HepG2 (cell line): ENCODE data around the gene ELL3. TPM values are rescaled to one million over a fixed set of nuclear protein-coding genes. Genes with fewer than 3 reads are reported as not detected.

Experiments used
- ATAC-seq: fragments of 200-7000 bp; cut with Tn5 transposase; 3 replicates; pipeline ENCODE4 v1.9.1; 2020; ENCODE audit warnings: mild to moderate bottlenecking, moderate library complexity
- BruUV-seq: library from RNA; stranded (reverse); fragments of 400-500 nt; replicated peaks from 2 replicates; lab custom pipeline; 2021; lab: Mats Ljungman, UMichigan
- CTCF ChIA-PET: fragments of 300-600 bp; formaldehyde crosslinking; extraction: SDS; loops from one replicate; lab custom pipeline; 2021; ENCODE audit warnings: low total read pairs, inconsistent platforms, low intra/inter-chr PET ratio; lab: Yijun Ruan, JAX
- POLR2A ChIA-PET: fragments of 350-600 bp; sonication (Branson Sonifier 250); formaldehyde crosslinking; loops from one replicate; lab custom pipeline; 2020; ENCODE audit warnings: antibody characterized with exemption, inconsistent platforms; lab: Yijun Ruan, JAX
- DNase-seq: peaks from one replicate; pipeline ENCODE4 v3.0.0-alpha.2; 2015; ENCODE audit warnings: low spot score
- FAIRE-seq: peaks from 3 replicates; lab custom pipeline; 2011; peaks lifted over from hg19 to GRCh38; lab: Jason Lieb, UNC
- H2AFZ ChIP-seq: one replicate; pipeline ENCODE4 v1.6.1; 2011; ENCODE audit warnings: low read length, inconsistent platforms
- H3K27ac ChIP-seq: fragments of 300-600 bp; 3 replicates; pipeline ENCODE4 v1.8.0; 2011; ENCODE audit warnings: mixed run types, mild to moderate bottlenecking, mixed read lengths, low read length, inconsistent platforms; ENCODE audit not compliant: insufficient read depth; ENCODE audit errors: extremely low read length
- H3K27me3 ChIP-seq, 2 experiments: fragments of 200-600 bp in 1 of 2; 2 replicates in 1 of 2; 3 replicates in 1 of 2; pipeline versions ENCODE4 v1.6.0 to v1.8.0; 2011; ENCODE audit warnings: low read length in 2 of 2, mild to moderate bottlenecking in 2 of 2, moderate library complexity in 2 of 2, inconsistent platforms in 1 of 2; ENCODE audit not compliant: insufficient read depth in 2 of 2, control insufficient read depth in 1 of 2
- H3K36me3 ChIP-seq, 2 experiments: fragments of 200-600 bp in 1 of 2; replicated peaks in 1 of 2; 2 replicates in 1 of 2; 3 replicates in 1 of 2; pipeline versions ENCODE4 v1.5.1 to v1.8.0; 2011; ENCODE audit warnings: low read length in 2 of 2, inconsistent platforms in 1 of 2; ENCODE audit not compliant: insufficient read depth in 2 of 2, control insufficient read depth in 1 of 2
- H3K4me1 ChIP-seq: 2 replicates; pipeline ENCODE4 v1.5.1; 2012; ENCODE audit warnings: low read length, inconsistent platforms; ENCODE audit not compliant: insufficient read depth
- H3K4me2 ChIP-seq: 2 replicates; pipeline ENCODE4 v1.6.0; 2011; ENCODE audit warnings: low read depth, low read length, inconsistent platforms
- H3K4me3 ChIP-seq, 3 experiments: fragments of 200-600 bp in 1 of 3; sonication (generic), shearing (Covaris generic) in 1 of 3; replicated peaks in 1 of 3; 2 replicates each; pipeline ENCODE4 v1.5.1; 2011 to 2016; ENCODE audit warnings: low read length in 3 of 3, inconsistent platforms in 2 of 3, low read depth in 2 of 3, mild to moderate bottlenecking in 2 of 3, control low read depth in 1 of 3, mixed read lengths in 1 of 3; ENCODE audit not compliant: insufficient read depth in 1 of 3
- H3K79me2 ChIP-seq: one replicate; pipeline ENCODE4 v1.6.1; 2011; ENCODE audit warnings: low read length, inconsistent platforms; ENCODE audit not compliant: insufficient read depth
- H3K9ac ChIP-seq: 2 replicates; pipeline ENCODE4 v1.6.0; 2011; ENCODE audit warnings: mild to moderate bottlenecking, low read depth, low read length, inconsistent platforms; ENCODE audit not compliant: insufficient read depth
- H3K9me3 ChIP-seq: 2 replicates; pipeline ENCODE4 v1.5.1; 2012; ENCODE audit warnings: mild to moderate bottlenecking, low read length
- H4K20me1 ChIP-seq: 2 replicates; pipeline ENCODE4 v1.6.0; 2011; ENCODE audit warnings: inconsistent platforms, mild to moderate bottlenecking, low read length, moderate library complexity; ENCODE audit not compliant: insufficient read depth
- CBX5 ChIP-seq: sonication (generic); formaldehyde crosslinking; IDR thresholded peaks from 2 replicates; pipeline ENCODE4 v1.4.0; 2020; ENCODE audit warnings: missing genetic modification reagents, borderline replicate concordance
- GFI1 ChIP-seq: sonication (generic); formaldehyde crosslinking; IDR thresholded peaks from 2 replicates; pipeline ENCODE4 v1.5.0; 2020; ENCODE audit warnings: missing genetic modification reagents, mild to moderate bottlenecking, borderline replicate concordance
- NFRKB ChIP-seq: fragments of 450-650 bp; IDR thresholded peaks from 2 replicates; pipeline ENCODE4 v1.6.1; 2017
- POLR2A ChIP-seq, 2 experiments: IDR thresholded peaks; 2 replicates each; pipeline ENCODE4 v1.6.1; 2011; ENCODE audit warnings: low read depth in 2 of 2, low read length in 2 of 2, mild to moderate bottlenecking in 1 of 2, moderate library complexity in 1 of 2; ENCODE audit not compliant: insufficient read depth in 1 of 2
- RBFOX2 ChIP-seq: fragments of 200-400 bp; formaldehyde crosslinking; IDR thresholded peaks from 2 replicates; pipeline ENCODE4 v1.6.1; 2017; ENCODE audit warnings: low read depth, mild to moderate bottlenecking, low read length
- RXRB ChIP-seq: IDR thresholded peaks from 2 replicates; pipeline ENCODE4 v1.6.1; 2016; ENCODE audit warnings: borderline replicate concordance, missing genetic modification reagents, missing compliant biosample characterization
- SMAD3 ChIP-seq: sonication (generic); formaldehyde crosslinking; IDR thresholded peaks from 2 replicates; pipeline ENCODE4 v1.4.0; 2020; ENCODE audit warnings: missing genetic modification reagents
- ZNF253 ChIP-seq: sonication (generic); formaldehyde crosslinking; IDR thresholded peaks from 2 replicates; pipeline ENCODE4 v1.8.0; 2022; ENCODE audit warnings: mild to moderate bottlenecking, missing genetic modification reagents, borderline replicate concordance
- ZNF280D ChIP-seq: sonication (generic); formaldehyde crosslinking; IDR thresholded peaks from 2 replicates; pipeline ENCODE4 v1.5.1; 2020; ENCODE audit warnings: mild to moderate bottlenecking, missing genetic modification reagents
- ZNF605 ChIP-seq: sonication (generic); formaldehyde crosslinking; IDR thresholded peaks from 2 replicates; pipeline ENCODE4 v1.8.0; 2022; ENCODE audit warnings: mild to moderate bottlenecking, missing genetic modification reagents
- ZNF790 ChIP-seq: sonication (generic); formaldehyde crosslinking; IDR thresholded peaks from 2 replicates; pipeline ENCODE4 v1.8.0; 2022; ENCODE audit warnings: missing genetic modification reagents, mild to moderate bottlenecking, borderline replicate concordance
- WGBS: methylation state at CpG from one replicate; pipeline ENCODE4 v1.1.6; 2017; ENCODE audit warnings: low lambda C conversion rate; 5-methylcytosine and 5-hydroxymethylcytosine counted together
- in situ Hi-C: cut with HindIII; loops from 2 replicates; pipeline ENCODE4 v1.10.0; 2017; ENCODE audit warnings: low pct_unique_long_range_greater_than_20kb; ENCODE audit not compliant: extremely low pct_ligation_motif_present
- intact Hi-C: fragments of 100-400 bp; cut with micrococcal nuclease; formaldehyde crosslinking; loops from one replicate; pipeline ENCODE4 v1.10.0; 2022; ENCODE audit not compliant: unreplicated experiment
- polyA plus RNA-seq, 8 experiments: library from polyadenylated mRNA; depleted of rRNA in 3 of 8; stranded (reverse) in 7 of 8; unstranded in 1 of 8; fragments of >200 nt; fragmentation: Illumina TruSeq in 4 of 8; extraction: Trizol in 4 of 8; gene quantifications; 2 replicates each; pipeline versions ENCODE4 v1.2.1 to v1.2.3, GENCODE V29; 2011 to 2016; ENCODE audit warnings: low read depth in 4 of 8, missing spikeins in 1 of 8, mixed read lengths in 1 of 8; ENCODE audit not compliant: insufficient read depth in 1 of 8
- total RNA-seq, 5 experiments: library from RNA; depleted of rRNA; stranded (reverse); fragments of >200 nt; fragmentation: Illumina TruSeq; extraction: Trizol; gene quantifications; 2 replicates each; pipeline ENCODE4 v1.2.3, GENCODE V29; 2016; ENCODE audit warnings: low read depth in 1 of 5
- TF ChIP-seq, protein P1 (sequence below): IDR thresholded peaks from 2 replicates; pipeline ENCODE4 v1.6.1; 2016; ENCODE audit warnings: mild to moderate bottlenecking

ELL3 gene
- total and polyA plus RNA-seq, 2 of the 13 experiments (the other 11 are each of a cell fraction or from before 2014, with no cell fraction given), result 6.1 to 8.8 TPM

- Histone ChIP-seq H3K27me3 (no peaks in the 10 kb centered on the region; a peak in 1 of 5 replicates), H3K4me1 (peaks cover 52% of the 10 kb centered on the region), H3K36me3 (peaks cover 8 to 35% of the 10 kb centered on the region in 2 experiments), H2AFZ (no peak overlapping the region), H3K9me3 (no peaks in the 10 kb centered on the region), H3K27ac (peak overlapping the region; percentile 98), H4K20me1 (peaks cover 28% of the 10 kb centered on the region), H3K4me3 (peak overlapping the region; percentile 98 to 100 (median 99)), H3K9ac (peak overlapping the region; percentile 100), H3K79me2 (peaks cover 26% of the 10 kb centered on the region), H3K4me2 (peak overlapping the region; percentile 96)
- no peak for DNase-seq
- FAIRE-seq, result no peak
- ATAC-seq, result no peak
- ChIA-PET POLR2A (interaction anchor here (0.7 to 2.0 kb wide), 3 partner anchors 10 to 31 kb away, joined by 5 to 8 read pairs (median 7); partner anchors contain the start of genes ELL3 and MFAP1), CTCF (no interaction called here)
- BruUV-seq, result no TSS peak
- in situ Hi-C loops, result no loop called here
- intact Hi-C loops, result no loop called here
- WGBS, result 94% methylated on average over 10 of the region's 10 CpGs
- TF ChIP-seq, protein P1, sequence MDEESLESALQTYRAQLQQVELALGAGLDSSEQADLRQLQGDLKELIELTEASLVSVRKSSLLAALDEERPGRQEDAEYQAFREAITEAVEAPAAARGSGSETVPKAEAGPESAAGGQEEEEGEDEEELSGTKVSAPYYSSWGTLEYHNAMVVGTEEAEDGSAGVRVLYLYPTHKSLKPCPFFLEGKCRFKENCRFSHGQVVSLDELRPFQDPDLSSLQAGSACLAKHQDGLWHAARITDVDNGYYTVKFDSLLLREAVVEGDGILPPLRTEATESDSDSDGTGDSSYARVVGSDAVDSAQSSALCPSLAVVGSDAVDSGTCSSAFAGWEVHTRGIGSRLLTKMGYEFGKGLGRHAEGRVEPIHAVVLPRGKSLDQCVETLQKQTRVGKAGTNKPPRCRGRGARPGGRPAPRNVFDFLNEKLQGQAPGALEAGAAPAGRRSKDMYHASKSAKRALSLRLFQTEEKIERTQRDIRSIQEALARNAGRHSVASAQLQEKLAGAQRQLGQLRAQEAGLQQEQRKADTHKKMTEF, result no peak
- TF ChIP-seq SMAD3 (CRISPR knock-in tag) (no peak), CBX5 (CRISPR knock-in tag) (no peak), ZNF790 (CRISPR knock-in tag) (no peak), ZNF605 (no peak), GFI1 (CRISPR knock-in tag) (0 out of 2 replicates have a peak, but pooled peaks have one; percentile 31), NFRKB (no peak), POLR2A (IDR thresholded peaks at IDR 0.05; ENCODE audit: insufficient read depth in 1 of 2, low read depth in 2 of 2, low read length in 2 of 2) (0 out of 4 replicates have a peak, but pooled peaks of 1 of the 2 experiments have one; percentile 15), ZNF253 (CRISPR knock-in tag) (0 out of 2 replicates have a peak, but pooled peaks have one; percentile 24), ZNF280D (no peak), RXRB (no peak), RBFOX2 (peak; percentile 30; the same call in 1 of the 2 replicates)
Observed at GRCh38 chr15:43793647-43794046, 16.9 kb upstream of the ELL3 start.
